Measurements from ENCODE around the gene ANO2. TPM values are rescaled to one million over a fixed set of nuclear protein-coding genes. Genes with fewer than 3 reads are reported as not detected.

The ANO2 gene
- total RNA-seq, 3 donors from 2014 or later (not counting 1 experiment from before 2014, with no cell fraction given), result not detected

DNA sequence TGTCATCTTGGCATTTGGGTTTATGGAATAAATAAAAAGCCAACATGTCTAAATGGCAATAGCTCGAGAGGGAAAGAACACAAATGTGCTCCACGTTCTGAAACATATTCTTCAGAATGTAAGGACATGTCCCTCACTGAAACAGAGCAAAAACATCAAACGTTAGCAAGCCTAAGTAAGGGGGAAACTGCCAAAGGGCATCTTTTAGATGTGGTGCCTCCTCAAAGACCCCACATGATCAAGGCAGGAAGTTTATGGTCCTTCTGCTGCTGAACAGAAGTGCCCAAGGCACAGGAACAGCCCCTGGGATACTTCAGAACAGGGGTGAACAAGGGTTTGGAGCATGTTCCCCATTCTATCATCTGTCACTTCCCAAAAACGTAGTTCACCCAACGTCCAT is 227.0 kb downstream of the ANO2 start:
- ATAC-seq (no peak), DNase-seq (no peak)
- H3K27ac ChIP-seq (ENCODE audit: low read length), result no peak overlapping the region
- no peaks in the 10 kb centered on the region for H3K36me3 ChIP-seq (ENCODE audit: control insufficient read depth, insufficient read depth, low read length)
- intact Hi-C loops (cut with micrococcal nuclease), result no loop called here
- Mint-ChIP-seq H3K9me3 (no peaks in the 10 kb centered on the region), H3K36me3 (no peaks in the 10 kb centered on the region), H3K4me1 (no peaks in the 10 kb centered on the region), H3K27me3 (ENCODE audit: low read depth in 2 of 2) (peaks cover 14 to 27% of the 10 kb centered on the region in 2 donors), H3K4me3 (no peak overlapping the region), H3K27ac (no peak overlapping the region)
- H3K4me1 ChIP-seq (ENCODE audit: control insufficient read depth, insufficient read depth, low read length), result no peaks in the 10 kb centered on the region
- no peaks in the 10 kb centered on the region for H3K9me3 ChIP-seq (ENCODE audit: control insufficient read depth, insufficient read depth, low read length)
- TF ChIP-seq, protein P1, sequence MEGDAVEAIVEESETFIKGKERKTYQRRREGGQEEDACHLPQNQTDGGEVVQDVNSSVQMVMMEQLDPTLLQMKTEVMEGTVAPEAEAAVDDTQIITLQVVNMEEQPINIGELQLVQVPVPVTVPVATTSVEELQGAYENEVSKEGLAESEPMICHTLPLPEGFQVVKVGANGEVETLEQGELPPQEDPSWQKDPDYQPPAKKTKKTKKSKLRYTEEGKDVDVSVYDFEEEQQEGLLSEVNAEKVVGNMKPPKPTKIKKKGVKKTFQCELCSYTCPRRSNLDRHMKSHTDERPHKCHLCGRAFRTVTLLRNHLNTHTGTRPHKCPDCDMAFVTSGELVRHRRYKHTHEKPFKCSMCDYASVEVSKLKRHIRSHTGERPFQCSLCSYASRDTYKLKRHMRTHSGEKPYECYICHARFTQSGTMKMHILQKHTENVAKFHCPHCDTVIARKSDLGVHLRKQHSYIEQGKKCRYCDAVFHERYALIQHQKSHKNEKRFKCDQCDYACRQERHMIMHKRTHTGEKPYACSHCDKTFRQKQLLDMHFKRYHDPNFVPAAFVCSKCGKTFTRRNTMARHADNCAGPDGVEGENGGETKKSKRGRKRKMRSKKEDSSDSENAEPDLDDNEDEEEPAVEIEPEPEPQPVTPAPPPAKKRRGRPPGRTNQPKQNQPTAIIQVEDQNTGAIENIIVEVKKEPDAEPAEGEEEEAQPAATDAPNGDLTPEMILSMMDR (IDR thresholded peaks at IDR 0.05), result no peak
- no peak overlapping the region for H3K4me3 ChIP-seq (ENCODE audit: low read length)
- WGBS (ENCODE audit: insufficient coverage), result 44% methylated on average over 4 of the region's 5 CpGs
- no peaks in the 10 kb centered on the region for H3K27me3 ChIP-seq (ENCODE audit: control insufficient read depth, insufficient read depth, low read length)

DNA sequence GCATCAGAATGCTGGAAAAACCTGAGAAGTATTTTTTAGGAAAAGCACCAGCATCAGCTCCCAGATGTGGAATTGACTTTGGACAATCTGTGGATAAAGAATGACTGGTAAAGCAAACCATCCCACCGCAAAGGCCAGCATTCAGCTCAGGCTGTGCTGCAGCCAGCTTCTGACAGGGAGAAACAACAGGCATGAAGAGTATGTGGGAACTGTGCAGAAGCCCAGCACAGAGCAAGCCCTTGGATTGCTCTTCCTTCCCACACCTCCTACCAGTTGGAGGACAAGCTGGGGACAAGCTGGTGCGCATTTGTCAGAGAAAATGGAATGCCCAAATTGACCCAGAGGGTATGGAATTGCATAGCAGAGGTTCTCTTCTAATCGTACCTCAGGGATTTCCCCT is 228.1 kb downstream of the ANO2 start:
- Histone ChIP-seq H3K27me3 (ENCODE audit: control insufficient read depth, insufficient read depth, low read length) (no peaks in the 10 kb centered on the region), H3K4me3 (ENCODE audit: low read length) (no peak overlapping the region), H3K4me1 (ENCODE audit: control insufficient read depth, insufficient read depth, low read length) (no peaks in the 10 kb centered on the region), H3K27ac (ENCODE audit: low read length) (no peak overlapping the region), H3K9me3 (ENCODE audit: control insufficient read depth, insufficient read depth, low read length) (no peaks in the 10 kb centered on the region), H3K36me3 (ENCODE audit: control insufficient read depth, insufficient read depth, low read length) (no peaks in the 10 kb centered on the region)
- Mint-ChIP-seq H3K27me3 (ENCODE audit: low read depth in 2 of 2) (peaks cover 12 to 27% of the 10 kb centered on the region in 2 donors), H3K9me3 (no peaks in the 10 kb centered on the region), H3K27ac (no peak overlapping the region), H3K36me3 (no peaks in the 10 kb centered on the region), H3K4me1 (no peaks in the 10 kb centered on the region), H3K4me3 (no peak overlapping the region)
- DNase-seq (no peak), ATAC-seq (no peak)
- TF ChIP-seq, protein P1 (IDR thresholded peaks at IDR 0.05), result no peak
- intact Hi-C loops (cut with micrococcal nuclease), result no loop called here
- 88% methylated on average over 3 of the region's 3 CpGs for WGBS (ENCODE audit: insufficient coverage)

DNA sequence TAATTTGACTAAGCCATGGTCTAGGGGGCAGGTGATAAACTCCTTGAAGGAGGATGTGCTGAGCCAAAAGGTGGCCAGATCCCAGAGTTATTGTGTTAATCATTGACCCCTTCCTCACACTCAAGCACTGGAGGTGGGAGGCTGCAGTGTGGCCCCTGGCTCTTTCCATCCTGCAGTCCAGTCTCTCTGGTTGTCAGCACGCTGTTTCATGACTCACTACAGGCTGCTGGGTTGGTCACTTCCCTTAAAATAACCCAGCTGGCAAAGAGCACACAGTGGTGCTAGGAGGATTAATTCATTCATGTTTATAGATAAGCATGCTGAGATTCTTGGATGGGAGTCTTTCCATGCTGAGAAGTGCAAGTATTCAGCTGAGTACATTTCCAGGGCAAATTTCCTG is 228.9 kb downstream of the ANO2 start:
- DNase-seq, result no peak
- H3K27me3 Mint-ChIP-seq (ENCODE audit: low read depth in 2 of 2), result peaks cover 12 to 27% of the 10 kb centered on the region in 2 donors
- no peak for ATAC-seq
- H3K4me3 Mint-ChIP-seq, result no peak overlapping the region
- H3K27ac Mint-ChIP-seq, result no peak overlapping the region
- H3K4me1 Mint-ChIP-seq, result no peaks in the 10 kb centered on the region
- no peaks in the 10 kb centered on the region for H3K36me3 ChIP-seq (ENCODE audit: control insufficient read depth, insufficient read depth, low read length)
- intact Hi-C loops (cut with micrococcal nuclease), result no loop called here
- H3K27me3 ChIP-seq (ENCODE audit: control insufficient read depth, insufficient read depth, low read length), result no peaks in the 10 kb centered on the region
- no peaks in the 10 kb centered on the region for H3K36me3 Mint-ChIP-seq
- no peaks in the 10 kb centered on the region for H3K9me3 ChIP-seq (ENCODE audit: control insufficient read depth, insufficient read depth, low read length)
- TF ChIP-seq, protein P1 (IDR thresholded peaks at IDR 0.05), result no peak
- 63% methylated on average over 1 of the region's 1 CpG for WGBS (ENCODE audit: insufficient coverage)
- H3K4me1 ChIP-seq (ENCODE audit: control insufficient read depth, insufficient read depth, low read length), result no peaks in the 10 kb centered on the region
- no peak overlapping the region for H3K27ac ChIP-seq (ENCODE audit: low read length)
- no peak overlapping the region for H3K4me3 ChIP-seq (ENCODE audit: low read length)
- no peaks in the 10 kb centered on the region for H3K9me3 Mint-ChIP-seq

DNA sequence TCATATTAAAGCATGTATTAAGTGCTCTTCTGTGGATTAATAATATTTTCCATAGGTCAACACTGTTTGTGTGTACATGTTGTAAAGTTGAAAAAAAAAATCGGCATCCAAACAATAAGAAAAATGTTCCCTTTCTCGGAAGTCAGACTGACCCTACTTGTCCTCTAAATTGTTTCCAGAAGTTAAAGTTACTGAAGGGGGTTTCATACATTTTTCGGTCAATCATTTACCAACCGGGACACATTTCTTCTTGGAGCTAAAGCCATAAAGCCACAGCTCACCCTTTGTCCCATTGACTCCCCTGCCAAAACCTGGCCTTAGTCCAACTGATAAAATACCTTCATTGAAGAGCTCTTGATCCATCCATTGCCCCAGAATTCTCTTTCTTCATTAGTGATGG is 230.0 kb downstream of the ANO2 start:
- TF ChIP-seq, protein P1 (IDR thresholded peaks at IDR 0.05), result no peak
- Histone ChIP-seq H3K4me3 (ENCODE audit: low read length) (no peak overlapping the region), H3K4me1 (ENCODE audit: control insufficient read depth, insufficient read depth, low read length) (no peaks in the 10 kb centered on the region), H3K27ac (ENCODE audit: low read length) (no peak overlapping the region), H3K9me3 (ENCODE audit: control insufficient read depth, insufficient read depth, low read length) (no peaks in the 10 kb centered on the region), H3K36me3 (ENCODE audit: control insufficient read depth, insufficient read depth, low read length) (no peaks in the 10 kb centered on the region), H3K27me3 (ENCODE audit: control insufficient read depth, insufficient read depth, low read length) (no peaks in the 10 kb centered on the region)
- H3K27ac Mint-ChIP-seq, result no peak overlapping the region
- DNase-seq, result no peak
- H3K27me3 Mint-ChIP-seq (ENCODE audit: low read depth in 2 of 2), result peaks cover 6 to 19% of the 10 kb centered on the region in 2 donors
- intact Hi-C loops (cut with micrococcal nuclease), result no loop called here
- H3K36me3 Mint-ChIP-seq, result no peaks in the 10 kb centered on the region
- H3K4me3 Mint-ChIP-seq, result no peak overlapping the region
- no peak for ATAC-seq
- H3K4me1 Mint-ChIP-seq, result no peaks in the 10 kb centered on the region
- no peaks in the 10 kb centered on the region for H3K9me3 Mint-ChIP-seq
- 91% methylated on average over 4 of the region's 4 CpGs for WGBS (ENCODE audit: insufficient coverage)
